Fibroblast of pulmonary artery (primary cell): ENCODE data around the gene HIPK2.
"Not testable (repeated sequence)": the region's sequence is repeated elsewhere in the genome, so short reads cannot be mapped to it uniquely, and the experiment has no call there.

Experiments
- DNase-seq: peaks from one replicate; pipeline ENCODE4 v3.0.0-alpha.2; 2010; ENCODE audit warnings: low read depth
- H3K4me3 ChIP-seq: replicated peaks from 2 replicates; pipeline ENCODE4 v1.5.1; 2011; ENCODE audit warnings: low read depth, mild to moderate bottlenecking, control low read depth, low read length, moderate library complexity
- TF ChIP-seq, protein P1 (sequence below): IDR thresholded peaks from 2 replicates; pipeline ENCODE4 v1.5.1; 2011; ENCODE audit warnings: mild to moderate bottlenecking, control low read depth, low read length, inconsistent platforms; ENCODE audit errors: missing control alignments

Gene HIPK2

DNA sequence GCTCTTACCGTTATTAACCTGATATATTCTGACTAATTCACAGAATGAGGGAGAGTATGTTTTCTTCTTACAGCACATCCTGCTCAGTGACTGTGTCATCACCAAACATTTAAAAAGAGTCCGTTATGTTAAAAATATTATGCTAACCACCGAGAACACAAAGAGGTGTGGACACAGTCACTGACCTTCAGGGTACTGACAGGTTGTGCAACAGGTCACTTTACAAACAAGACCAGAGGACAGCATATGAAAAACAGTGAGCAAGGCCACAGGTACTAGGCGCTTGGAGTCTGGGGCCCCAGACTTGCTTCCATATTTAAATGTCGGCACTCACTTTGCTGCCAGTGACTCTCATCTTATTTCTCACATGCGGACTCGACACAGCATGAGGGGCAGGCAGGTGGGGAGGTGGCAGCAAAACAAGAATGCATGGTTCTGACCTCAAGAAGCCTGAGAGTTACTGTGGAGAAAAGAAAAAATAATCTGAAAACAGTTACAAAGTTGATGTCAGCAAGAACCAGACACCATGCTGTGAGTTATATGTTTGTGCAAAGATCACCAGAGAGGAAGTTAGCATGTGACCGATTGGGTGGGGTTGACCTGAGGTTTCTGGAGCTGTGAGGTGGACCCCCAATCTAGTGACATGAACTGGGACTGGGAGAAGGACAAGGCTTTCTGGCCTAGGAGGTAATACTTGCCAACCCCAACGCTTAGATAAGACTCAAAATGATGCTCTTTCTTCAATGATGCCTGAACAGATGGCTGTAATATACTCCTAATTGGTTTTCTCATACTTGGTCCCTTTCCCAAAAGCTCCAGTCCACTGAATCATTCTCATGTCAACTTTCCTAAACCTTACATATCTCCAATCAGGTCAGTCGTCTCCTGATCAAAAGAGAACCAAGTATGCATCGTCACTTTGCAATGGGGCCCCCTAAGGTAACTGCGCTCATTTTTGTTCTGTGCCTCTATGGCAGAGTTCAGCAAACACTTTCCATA, 102.4 kb downstream of the HIPK2 start:
- H3K4me3 ChIP-seq = no peak overlapping the region
- TF ChIP-seq, protein P1, sequence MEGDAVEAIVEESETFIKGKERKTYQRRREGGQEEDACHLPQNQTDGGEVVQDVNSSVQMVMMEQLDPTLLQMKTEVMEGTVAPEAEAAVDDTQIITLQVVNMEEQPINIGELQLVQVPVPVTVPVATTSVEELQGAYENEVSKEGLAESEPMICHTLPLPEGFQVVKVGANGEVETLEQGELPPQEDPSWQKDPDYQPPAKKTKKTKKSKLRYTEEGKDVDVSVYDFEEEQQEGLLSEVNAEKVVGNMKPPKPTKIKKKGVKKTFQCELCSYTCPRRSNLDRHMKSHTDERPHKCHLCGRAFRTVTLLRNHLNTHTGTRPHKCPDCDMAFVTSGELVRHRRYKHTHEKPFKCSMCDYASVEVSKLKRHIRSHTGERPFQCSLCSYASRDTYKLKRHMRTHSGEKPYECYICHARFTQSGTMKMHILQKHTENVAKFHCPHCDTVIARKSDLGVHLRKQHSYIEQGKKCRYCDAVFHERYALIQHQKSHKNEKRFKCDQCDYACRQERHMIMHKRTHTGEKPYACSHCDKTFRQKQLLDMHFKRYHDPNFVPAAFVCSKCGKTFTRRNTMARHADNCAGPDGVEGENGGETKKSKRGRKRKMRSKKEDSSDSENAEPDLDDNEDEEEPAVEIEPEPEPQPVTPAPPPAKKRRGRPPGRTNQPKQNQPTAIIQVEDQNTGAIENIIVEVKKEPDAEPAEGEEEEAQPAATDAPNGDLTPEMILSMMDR = no peak
- no peak for DNase-seq

DNA sequence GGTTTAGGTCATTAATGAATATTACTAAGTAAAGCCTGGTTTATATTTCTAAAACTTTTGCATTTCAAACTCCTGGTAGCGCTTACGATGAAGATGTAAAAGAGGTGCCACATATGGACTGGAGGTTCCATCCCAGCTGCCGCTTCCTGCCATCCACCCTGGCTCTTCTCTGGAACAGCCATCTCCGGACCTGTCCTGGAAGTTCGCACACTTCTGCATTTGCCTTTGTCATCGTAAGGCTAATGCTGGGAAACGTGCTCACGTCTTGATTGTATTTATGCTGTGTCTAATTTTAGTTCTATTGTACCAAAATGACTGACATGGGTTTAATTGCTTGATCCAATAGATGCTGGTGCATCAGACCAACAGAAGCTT, 103.1 kb downstream of the HIPK2 start:
- H3K4me3 ChIP-seq = no peak overlapping the region
- DNase-seq = no peak
- TF ChIP-seq, protein P1 = no peak

DNA sequence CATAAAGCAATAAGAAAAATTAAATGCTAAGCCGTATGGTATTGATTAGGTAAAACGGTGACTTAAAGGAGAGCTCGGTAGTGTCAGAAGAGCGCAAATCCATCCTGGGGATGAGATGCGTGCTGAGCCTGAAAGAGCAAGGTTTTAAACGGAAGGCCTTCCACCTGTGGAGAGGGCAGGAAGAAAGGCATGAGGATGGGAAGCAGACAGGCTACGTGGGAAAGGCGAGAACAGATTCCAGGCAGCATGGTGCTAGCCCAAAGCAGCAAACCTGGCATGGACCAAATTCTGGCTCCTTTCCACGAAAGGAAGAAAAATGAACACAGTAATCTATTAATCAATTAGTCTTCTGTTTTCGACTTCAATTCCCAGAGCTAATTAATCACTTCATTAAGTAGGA, 103.5 kb downstream of the HIPK2 start:
- TF ChIP-seq, protein P1 = no peak
- DNase-seq = no peak
- no peak overlapping the region for H3K4me3 ChIP-seq

DNA sequence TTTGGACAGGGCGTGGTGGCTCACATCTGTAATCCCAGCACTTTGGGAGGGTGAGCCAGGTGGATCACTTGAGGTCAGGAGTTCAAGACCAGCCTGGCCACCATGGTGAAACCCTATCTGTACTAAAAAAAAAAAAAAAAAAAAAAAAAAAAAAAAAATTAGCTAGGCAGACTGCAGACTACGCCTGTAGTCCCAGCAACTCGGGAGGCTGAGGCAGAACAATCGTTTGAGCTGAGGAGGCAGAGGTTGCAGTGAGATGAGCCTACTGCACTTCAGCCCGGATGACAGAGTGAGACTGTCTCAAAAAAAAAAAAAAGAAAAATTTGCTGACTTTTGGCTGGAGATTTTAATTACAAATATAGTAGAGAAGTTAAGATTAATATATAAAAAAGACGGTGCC, 104.0 kb downstream of the HIPK2 start:
- DNase-seq = no peak
- TF ChIP-seq, protein P1 = no peak

DNA sequence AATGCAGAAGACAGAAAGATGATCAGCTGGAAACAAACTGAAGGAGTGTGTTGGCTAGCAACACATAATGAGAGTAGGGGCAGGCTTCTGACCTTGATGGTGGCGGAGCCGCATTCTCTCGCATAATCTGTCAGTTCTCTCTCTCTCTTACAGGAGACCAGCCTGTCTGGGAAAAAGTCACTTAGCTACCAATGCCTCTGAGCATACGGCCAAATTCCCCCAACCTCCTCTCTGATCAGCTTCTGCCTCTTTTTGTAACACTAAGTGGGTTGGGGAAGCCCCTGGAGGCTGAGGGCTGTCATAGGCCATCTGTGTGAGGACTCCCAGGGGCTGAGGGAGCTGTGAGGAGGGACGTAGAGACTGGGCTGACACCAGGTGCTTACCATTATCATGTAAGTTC, 104.6 kb downstream of the HIPK2 start:
- no peak overlapping the region for H3K4me3 ChIP-seq
- TF ChIP-seq, protein P1 = no peak

More for the DNA sequence above, 104.0 kb downstream of the HIPK2 start:
- H3K4me3 ChIP-seq = no peak overlapping the region

DNA sequence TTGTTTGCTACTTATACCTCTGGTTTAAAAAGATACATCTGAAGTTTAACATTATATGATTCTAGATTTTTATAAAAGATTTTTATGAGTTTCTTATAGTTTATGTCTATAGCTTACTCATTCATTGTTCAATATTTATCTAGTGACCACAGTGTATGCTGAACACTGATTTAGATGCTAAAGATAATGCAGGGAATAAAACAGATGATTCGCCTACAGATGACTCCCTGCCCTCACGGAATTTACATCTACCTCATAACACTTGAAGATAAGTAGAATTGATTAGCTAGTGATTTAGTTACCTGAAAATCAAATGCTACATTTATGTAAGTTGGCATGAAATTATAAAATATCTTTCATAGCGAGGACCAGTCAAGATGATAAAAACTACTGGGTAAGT, 105.8 kb downstream of the HIPK2 start:
- no peak overlapping the region for H3K4me3 ChIP-seq
- TF ChIP-seq, protein P1 = no peak
- DNase-seq = no peak

More for the DNA sequence above, 104.6 kb downstream of the HIPK2 start:
- no peak for DNase-seq

DNA sequence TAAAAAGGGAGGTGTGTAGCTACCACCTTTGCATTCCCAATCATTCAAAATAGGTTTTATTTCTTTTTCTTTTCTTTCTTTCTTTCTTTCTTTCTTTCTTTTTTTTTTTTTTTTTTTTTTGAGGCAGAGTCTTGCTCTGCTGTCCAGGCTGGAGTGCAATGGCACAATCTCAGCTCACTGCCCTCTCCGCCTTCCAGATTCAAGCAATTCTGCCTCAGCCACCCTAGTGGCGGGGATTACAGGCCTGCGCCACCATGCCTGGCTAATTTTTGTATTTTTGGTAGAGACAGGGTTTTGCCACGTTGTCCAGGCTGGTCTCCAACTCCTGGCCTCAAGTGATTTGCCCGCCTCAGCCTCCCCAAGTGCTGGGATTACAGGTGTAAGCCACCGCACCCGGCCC, 107.1 kb downstream of the HIPK2 start:
- H3K4me3 ChIP-seq, DNase-seq: not testable (repeated sequence)
